ENCODE measurements around the gene ADAMTS2. TPM values are rescaled to one million over a fixed set of nuclear protein-coding genes. Genes with fewer than 3 reads are reported as not detected.

The ADAMTS2 gene
- total and polyA plus RNA-seq, 2 donors (not counting 3 experiments of a cell fraction or from before 2014, with no cell fraction given), result not detected

GRCh38 chr5:179120951-179121666 lies 224.2 kb downstream of the ADAMTS2 start:
- no TSS peak for BruUV-seq (replicated peaks)
- H3K4me3 ChIP-seq (replicated peaks in 1 of 3; ENCODE audit: insufficient read depth in 1 of 3, low read depth in 1 of 3, low read length in 3 of 3), result no peak overlapping the region
- CTCF ChIA-PET, result no interaction called here

More at GRCh38 chr5:179120951-179121666, 224.2 kb downstream of the ADAMTS2 start:
- no peak overlapping the region for H3K27ac ChIP-seq (ENCODE audit: insufficient read depth, low read depth, low read length)
- no peak overlapping the region for H3K9ac ChIP-seq (replicated peaks; ENCODE audit: extremely low read depth, insufficient read depth, low read length)
- no peak for TF ChIP-seq POLR2AphosphoS5 (IDR thresholded peaks at IDR 0.05; ENCODE audit: insufficient read depth, low read depth, low read length)
- TF ChIP-seq POLR2A (IDR thresholded peaks at IDR 0.05; ENCODE audit: low read depth, low read length), result no peak
- TF ChIP-seq EZH2 (IDR thresholded peaks at IDR 0.05; ENCODE audit: borderline replicate concordance, low read depth, low read length, severe bottlenecking), result no peak
- no peak for TF ChIP-seq FOS (IDR thresholded peaks at IDR 0.05; ENCODE audit: borderline replicate concordance, insufficient read depth, low read length)
- no peak for TF ChIP-seq MAX (IDR thresholded peaks at IDR 0.05; ENCODE audit: insufficient read depth, insufficient read length)
- no peak for TF ChIP-seq GATA2 (IDR thresholded peaks at IDR 0.05; ENCODE audit: insufficient read depth, insufficient read length, low read depth, low read length)
- no peak for TF ChIP-seq CTCF (IDR thresholded peaks at IDR 0.05; ENCODE audit: extremely low read depth in 1 of 2, insufficient read depth in 1 of 2, low read depth in 1 of 2, low read length in 2 of 2)
- DNase-seq (ENCODE audit: low read depth, low spot score) (no peak), FAIRE-seq (no peak)
- POLR2A ChIA-PET, result no interaction called here
- H3K4me1 ChIP-seq (ENCODE audit: control insufficient read depth, extremely low read depth, insufficient read depth, low read length), result no peaks in the 10 kb centered on the region
- no peaks in the 10 kb centered on the region for H3K79me2 ChIP-seq (ENCODE audit: control insufficient read depth, insufficient read depth, low read length)
- peaks cover 2% of the 10 kb centered on the region for H3K9me3 ChIP-seq (replicated peaks; ENCODE audit: control insufficient read depth, insufficient read depth, low read length)
- H3K9me1 ChIP-seq (replicated peaks; ENCODE audit: control insufficient read depth, extremely low read depth, insufficient read depth, low read length), result no peaks in the 10 kb centered on the region
- H3K36me3 ChIP-seq (ENCODE audit: control insufficient read depth in 2 of 2, extremely low read depth in 1 of 2, insufficient read depth in 2 of 2, low read length in 2 of 2), result no peaks in the 10 kb centered on the region
- H2AFZ ChIP-seq (ENCODE audit: low read depth, low read length), result no peak overlapping the region
- no peaks in the 10 kb centered on the region for H4K20me1 ChIP-seq (replicated peaks; ENCODE audit: control insufficient read depth, extremely low read depth, insufficient read depth, low read length)
- intact Hi-C loops (cut with micrococcal nuclease) (no loop called here), dilution Hi-C loops (cut with MboI; ENCODE audit: extremely low pct_ligation_motif_present, low sequenced_read_pairs) (no loop called here)
- H3K4me2 ChIP-seq (ENCODE audit: insufficient read depth, low read length), result no peak overlapping the region
- no peaks in the 10 kb centered on the region for H3K27me3 ChIP-seq (ENCODE audit: control insufficient read depth in 2 of 2, insufficient read depth in 2 of 2, low read length in 2 of 2)
